HEK293 (cell line): ENCODE data around the gene RAVER2.
A peak's percentile ranks its signal among the peaks of the same experiment; 100 is the strongest.

ENCODE experiments used
- BCL11A ChIP-seq: fragments of 450-650 bp; formaldehyde crosslinking; IDR thresholded peaks from 2 replicates; pipeline ENCODE4 v1.5.1; 2016; ENCODE audit warnings: low read depth, missing biosample characterization, missing genetic modification characterization
- GLIS2 ChIP-seq: fragments of 450-650 bp; formaldehyde crosslinking; IDR thresholded peaks from 2 replicates; pipeline ENCODE4 v1.5.1; 2016; ENCODE audit warnings: missing biosample characterization, missing genetic modification characterization
- HOXC10 ChIP-seq: sonication (generic); formaldehyde crosslinking; IDR thresholded peaks from 2 replicates; pipeline ENCODE4 v1.8.1; 2023; ENCODE audit warnings: mild to moderate bottlenecking, missing genetic modification reagents
- KLF10 ChIP-seq: fragments of 450-650 bp; IDR thresholded peaks from 2 replicates; pipeline ENCODE4 v1.5.1; 2018; ENCODE audit warnings: missing biosample characterization, mild to moderate bottlenecking, missing genetic modification characterization
- ZBTB20 ChIP-seq: fragments of 450-650 bp; formaldehyde crosslinking; IDR thresholded peaks from 2 replicates; pipeline ENCODE4 v1.5.1; 2016; ENCODE audit warnings: missing biosample characterization, missing genetic modification characterization
- ZFHX2 ChIP-seq: fragments of 450-650 bp; formaldehyde crosslinking; conservative IDR thresholded peaks from 2 replicates; pipeline ENCODE4 v1.5.1; 2016; ENCODE audit warnings: missing biosample characterization, missing genetic modification characterization
- ZNF112 ChIP-seq: fragments of 450-650 bp; formaldehyde crosslinking; IDR thresholded peaks from 2 replicates; pipeline ENCODE4 v1.5.0; 2017; ENCODE audit warnings: missing biosample characterization, missing genetic modification characterization
- ZNF280D ChIP-seq: fragments of 450-650 bp; formaldehyde crosslinking; IDR thresholded peaks from 2 replicates; pipeline ENCODE4 v1.5.1; 2016; ENCODE audit warnings: missing biosample characterization, missing genetic modification characterization
- ZNF37A ChIP-seq: fragments of 450-650 bp; IDR thresholded peaks from 2 replicates; pipeline ENCODE4 v1.5.1; 2018; ENCODE audit warnings: missing biosample characterization, missing genetic modification characterization
- ZNF510 ChIP-seq: fragments of 450-650 bp; formaldehyde crosslinking; IDR thresholded peaks from 2 replicates; pipeline ENCODE4 v1.5.1; 2018; ENCODE audit warnings: mild to moderate bottlenecking, missing genetic modification characterization, missing biosample characterization; ENCODE audit not compliant: insufficient replicate concordance
- ZNF518A ChIP-seq: fragments of 450-650 bp; formaldehyde crosslinking; conservative IDR thresholded peaks from 2 replicates; pipeline ENCODE4 v1.5.1; 2016; ENCODE audit warnings: low read depth, missing biosample characterization, missing genetic modification characterization
- ZNF561 ChIP-seq: fragments of 450-650 bp; IDR thresholded peaks from 2 replicates; pipeline ENCODE4 v1.5.1; 2018; ENCODE audit warnings: missing biosample characterization, missing genetic modification characterization, borderline replicate concordance
- ZNF571 ChIP-seq: fragments of 450-650 bp; formaldehyde crosslinking; IDR thresholded peaks from 2 replicates; pipeline ENCODE4 v1.5.0; 2017; ENCODE audit warnings: missing biosample characterization, missing genetic modification characterization
- ZNF621 ChIP-seq: fragments of 450-650 bp; formaldehyde crosslinking; IDR thresholded peaks from 2 replicates; pipeline ENCODE4 v1.5.1; 2017; ENCODE audit warnings: missing biosample characterization, missing genetic modification characterization
- ZNF645 ChIP-seq: fragments of 450-650 bp; formaldehyde crosslinking; IDR thresholded peaks from 2 replicates; pipeline ENCODE4; 2016; ENCODE audit warnings: missing biosample characterization, missing genetic modification characterization
- ZNF704 ChIP-seq: fragments of 450-650 bp; formaldehyde crosslinking; IDR thresholded peaks from 2 replicates; pipeline ENCODE4 v1.5.1; 2016; ENCODE audit warnings: missing biosample characterization, missing genetic modification characterization
- TF ChIP-seq, protein P1 (sequence below): sonication (generic); formaldehyde crosslinking; IDR thresholded peaks from 2 replicates; pipeline ENCODE4 v1.8.1; 2022; ENCODE audit warnings: mild to moderate bottlenecking, moderate library complexity, missing genetic modification reagents
- TF ChIP-seq, protein P2 (sequence below): fragments of 450-650 bp; formaldehyde crosslinking; IDR thresholded peaks from 2 replicates; pipeline ENCODE4 v1.5.1; 2016; ENCODE audit warnings: missing biosample characterization, missing genetic modification characterization
- TF ChIP-seq, protein P3 (sequence below): fragments of 450-650 bp; formaldehyde crosslinking; IDR thresholded peaks from 2 replicates; pipeline ENCODE4 v1.5.1; 2016; ENCODE audit warnings: missing biosample characterization, missing genetic modification characterization
- TF ChIP-seq, protein P4 (sequence below): fragments of 450-650 bp; formaldehyde crosslinking; IDR thresholded peaks from 2 replicates; pipeline ENCODE4 v1.5.1; 2016; ENCODE audit warnings: missing biosample characterization, missing genetic modification characterization
- TF ChIP-seq, protein P5 (sequence below): fragments of 450-650 bp; formaldehyde crosslinking; optimal IDR thresholded peaks from 2 replicates; pipeline ENCODE3; 2016; ENCODE audit warnings: missing biosample characterization, mild to moderate bottlenecking, missing genetic modification characterization

Gene RAVER2

GRCh38 chr1:64745181-64745985 lies 508 bp downstream of the RAVER2 start (continued):
- TF ChIP-seq ZNF704 (tag by site-specific recombination) (no peak), KLF10 (tag by site-specific recombination) (no peak), GLIS2 (tag by site-specific recombination) (peak; percentile 83), BCL11A (tag by site-specific recombination) (no peak), ZNF571 (tag by site-specific recombination) (no peak), ZNF112 (tag by site-specific recombination) (no peak), ZFHX2 (tag by site-specific recombination) (peak; percentile 58; the same call in 1 of the 2 replicates), ZNF510 (no peak), ZNF37A (tag by site-specific recombination) (no peak), ZNF280D (tag by site-specific recombination) (no peak), ZNF645 (tag by site-specific recombination) (no peak), ZNF518A (tag by site-specific recombination) (no peak), HOXC10 (CRISPR knock-in tag) (no peak), ZBTB20 (peak; percentile 79), ZNF561 (no peak), ZNF621 (tag by site-specific recombination) (no peak)
- TF ChIP-seq, protein P1, sequence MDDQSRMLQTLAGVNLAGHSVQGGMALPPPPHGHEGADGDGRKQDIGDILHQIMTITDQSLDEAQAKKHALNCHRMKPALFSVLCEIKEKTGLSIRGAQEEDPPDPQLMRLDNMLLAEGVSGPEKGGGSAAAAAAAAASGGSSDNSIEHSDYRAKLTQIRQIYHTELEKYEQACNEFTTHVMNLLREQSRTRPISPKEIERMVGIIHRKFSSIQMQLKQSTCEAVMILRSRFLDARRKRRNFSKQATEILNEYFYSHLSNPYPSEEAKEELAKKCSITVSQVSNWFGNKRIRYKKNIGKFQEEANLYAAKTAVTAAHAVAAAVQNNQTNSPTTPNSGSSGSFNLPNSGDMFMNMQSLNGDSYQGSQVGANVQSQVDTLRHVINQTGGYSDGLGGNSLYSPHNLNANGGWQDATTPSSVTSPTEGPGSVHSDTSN (CRISPR knock-in tag) = no peak
- TF ChIP-seq, protein P2, sequence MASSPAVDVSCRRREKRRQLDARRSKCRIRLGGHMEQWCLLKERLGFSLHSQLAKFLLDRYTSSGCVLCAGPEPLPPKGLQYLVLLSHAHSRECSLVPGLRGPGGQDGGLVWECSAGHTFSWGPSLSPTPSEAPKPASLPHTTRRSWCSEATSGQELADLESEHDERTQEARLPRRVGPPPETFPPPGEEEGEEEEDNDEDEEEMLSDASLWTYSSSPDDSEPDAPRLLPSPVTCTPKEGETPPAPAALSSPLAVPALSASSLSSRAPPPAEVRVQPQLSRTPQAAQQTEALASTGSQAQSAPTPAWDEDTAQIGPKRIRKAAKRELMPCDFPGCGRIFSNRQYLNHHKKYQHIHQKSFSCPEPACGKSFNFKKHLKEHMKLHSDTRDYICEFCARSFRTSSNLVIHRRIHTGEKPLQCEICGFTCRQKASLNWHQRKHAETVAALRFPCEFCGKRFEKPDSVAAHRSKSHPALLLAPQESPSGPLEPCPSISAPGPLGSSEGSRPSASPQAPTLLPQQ (tag by site-specific recombination) = no peak
- TF ChIP-seq, protein P3, sequence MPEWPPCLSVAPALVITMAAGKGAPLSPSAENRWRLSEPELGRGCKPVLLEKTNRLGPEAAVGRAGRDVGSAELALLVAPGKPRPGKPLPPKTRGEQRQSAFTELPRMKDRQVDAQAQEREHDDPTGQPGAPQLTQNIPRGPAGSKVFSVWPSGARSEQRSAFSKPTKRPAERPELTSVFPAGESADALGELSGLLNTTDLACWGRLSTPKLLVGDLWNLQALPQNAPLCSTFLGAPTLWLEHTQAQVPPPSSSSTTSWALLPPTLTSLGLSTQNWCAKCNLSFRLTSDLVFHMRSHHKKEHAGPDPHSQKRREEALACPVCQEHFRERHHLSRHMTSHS = no peak
- TF ChIP-seq, protein P4, sequence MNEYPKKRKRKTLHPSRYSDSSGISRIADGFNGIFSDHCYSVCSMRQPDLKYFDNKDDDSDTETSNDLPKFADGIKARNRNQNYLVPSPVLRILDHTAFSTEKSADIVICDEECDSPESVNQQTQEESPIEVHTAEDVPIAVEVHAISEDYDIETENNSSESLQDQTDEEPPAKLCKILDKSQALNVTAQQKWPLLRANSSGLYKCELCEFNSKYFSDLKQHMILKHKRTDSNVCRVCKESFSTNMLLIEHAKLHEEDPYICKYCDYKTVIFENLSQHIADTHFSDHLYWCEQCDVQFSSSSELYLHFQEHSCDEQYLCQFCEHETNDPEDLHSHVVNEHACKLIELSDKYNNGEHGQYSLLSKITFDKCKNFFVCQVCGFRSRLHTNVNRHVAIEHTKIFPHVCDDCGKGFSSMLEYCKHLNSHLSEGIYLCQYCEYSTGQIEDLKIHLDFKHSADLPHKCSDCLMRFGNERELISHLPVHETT = no peak
- TF ChIP-seq, protein P5, sequence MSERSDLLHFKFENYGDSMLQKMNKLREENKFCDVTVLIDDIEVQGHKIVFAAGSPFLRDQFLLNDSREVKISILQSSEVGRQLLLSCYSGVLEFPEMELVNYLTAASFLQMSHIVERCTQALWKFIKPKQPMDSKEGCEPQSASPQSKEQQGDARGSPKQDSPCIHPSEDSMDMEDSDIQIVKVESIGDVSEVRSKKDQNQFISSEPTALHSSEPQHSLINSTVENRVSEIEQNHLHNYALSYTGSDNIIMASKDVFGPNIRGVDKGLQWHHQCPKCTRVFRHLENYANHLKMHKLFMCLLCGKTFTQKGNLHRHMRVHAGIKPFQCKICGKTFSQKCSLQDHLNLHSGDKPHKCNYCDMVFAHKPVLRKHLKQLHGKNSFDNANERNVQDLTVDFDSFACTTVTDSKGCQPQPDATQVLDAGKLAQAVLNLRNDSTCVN (tag by site-specific recombination) = peak; percentile 32
